Effector memory CD8-positive, alpha-beta T cell (primary cell): ENCODE data around the gene ABCG2.
"Not testable (repeated sequence)": the region's sequence is repeated elsewhere in the genome, so short reads cannot be mapped to it uniquely, and the experiment has no call there.

ENCODE experiments used
- ATAC-seq: fragments of 150-1000 bp; cut with Tn5 transposase; replicated peaks from 2 replicates; pipeline ENCODE4 v1.10.0; 2021; ENCODE audit warnings: mild to moderate bottlenecking, moderate library complexity
- DNase-seq, 3 experiments: peaks; one replicate each; pipeline ENCODE4 v3.0.0; 2021
- H3K27ac Mint-ChIP-seq, 2 donors: one replicate each; pipeline ENCODE4 v1.8.0; 2022; ENCODE audit warnings: mild to moderate bottlenecking in 2 of 2, mixed read lengths in 2 of 2, moderate library complexity in 2 of 2
- H3K27me3 Mint-ChIP-seq, 2 donors: one replicate each; pipeline ENCODE4 v1.8.0; 2022; ENCODE audit warnings: mixed read lengths in 2 of 2
- H3K36me3 Mint-ChIP-seq: one replicate; pipeline ENCODE4 v1.8.0; 2022; ENCODE audit warnings: mild to moderate bottlenecking, moderate library complexity, mixed read lengths; ENCODE audit not compliant: insufficient read depth
- H3K4me1 Mint-ChIP-seq, 2 donors: one replicate each; pipeline ENCODE4 v1.8.0; 2022; ENCODE audit warnings: low read depth in 2 of 2, mixed read lengths in 2 of 2
- H3K4me3 Mint-ChIP-seq, 2 donors: one replicate each; pipeline ENCODE4 v1.8.0; 2022; ENCODE audit warnings: mild to moderate bottlenecking in 2 of 2, mixed read lengths in 2 of 2, moderate library complexity in 2 of 2
- H3K9me3 Mint-ChIP-seq, 2 donors: one replicate each; pipeline ENCODE4 v1.8.0; 2022; ENCODE audit warnings: mixed read lengths in 2 of 2

ABCG2 gene

DNA sequence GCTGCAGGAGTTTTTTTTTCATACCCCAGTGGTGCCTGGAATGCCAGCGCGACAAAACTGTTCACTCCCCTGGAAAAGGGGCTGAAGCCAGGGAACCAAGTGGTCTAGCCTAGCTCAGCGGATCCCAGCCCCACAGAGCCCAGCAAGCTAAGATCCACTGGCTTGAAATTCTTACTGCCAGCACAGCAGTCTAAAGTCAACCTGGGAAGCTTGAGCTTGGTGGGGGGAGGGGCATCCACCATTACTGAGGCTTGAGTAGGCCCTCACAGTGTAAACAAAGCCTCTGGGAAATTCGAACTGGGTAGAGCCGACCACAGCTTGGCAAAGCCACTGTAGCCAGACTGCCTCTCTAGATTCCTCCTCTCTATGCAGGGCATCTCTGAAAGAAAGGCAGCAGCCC lies 36.2 kb downstream of the ABCG2 start:
- H3K27ac Mint-ChIP-seq, H3K36me3 Mint-ChIP-seq, H3K4me3 Mint-ChIP-seq, DNase-seq, ATAC-seq, H3K4me1 Mint-ChIP-seq: not testable (repeated sequence)
- H3K9me3 Mint-ChIP-seq, result peaks cover 9 to 24% of the 10 kb centered on the region in 2 donors
- peaks cover 9 to 15% of the 10 kb centered on the region in 2 donors for H3K27me3 Mint-ChIP-seq

DNA sequence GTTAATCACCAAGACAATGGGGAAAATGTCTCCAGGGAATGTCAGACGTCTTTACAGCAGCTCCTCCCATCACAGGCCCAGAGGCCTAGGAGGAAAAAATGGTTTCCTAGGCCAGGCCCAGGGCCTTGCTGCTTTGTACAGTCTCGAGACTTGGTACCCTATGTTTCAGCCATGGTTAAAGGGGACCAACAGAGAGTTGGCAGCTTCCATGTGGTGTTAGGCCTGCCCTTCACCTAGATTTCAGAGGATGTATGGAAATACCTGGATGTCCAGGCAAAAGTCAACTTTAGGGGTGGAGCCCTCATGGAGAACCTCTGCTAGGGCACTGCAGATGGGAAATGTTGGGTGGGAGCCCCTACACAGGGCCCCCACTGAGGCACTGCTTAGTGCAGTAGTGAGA lies 38.5 kb downstream of the ABCG2 start:
- peaks cover 7 to 9% of the 10 kb centered on the region in 2 donors for H3K27me3 Mint-ChIP-seq

DNA sequence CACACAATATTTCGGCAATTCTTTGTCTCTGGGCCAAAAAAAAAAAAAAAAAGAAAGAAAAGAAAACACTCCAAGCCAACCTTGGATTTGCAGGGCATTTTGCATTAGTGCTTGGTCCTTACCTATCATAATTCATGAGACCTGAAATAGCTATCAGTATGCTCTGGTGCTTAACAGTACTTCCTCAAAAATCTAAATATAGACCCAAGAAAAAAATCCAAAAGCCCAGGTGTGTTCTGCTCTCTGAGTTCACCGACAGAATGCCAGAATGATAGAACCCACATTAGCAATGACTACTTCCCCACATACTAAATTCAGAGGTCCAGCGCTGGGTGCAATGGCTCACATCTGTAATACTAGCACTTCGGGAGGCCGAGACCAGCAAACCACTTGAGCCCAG lies 42.9 kb downstream of the ABCG2 start:
- Mint-ChIP-seq H3K27ac (no peak overlapping the region), H3K27me3 (no peaks in the 10 kb centered on the region), H3K36me3 (peaks cover 4% of the 10 kb centered on the region), H3K4me1 (no peaks in the 10 kb centered on the region), H3K9me3 (peaks cover 6 to 16% of the 10 kb centered on the region in 2 donors), H3K4me3 (no peak overlapping the region)
- ATAC-seq (no peak), DNase-seq (no peak)

More for the DNA sequence above, 38.5 kb downstream of the ABCG2 start:
- no peaks in the 10 kb centered on the region for H3K4me1 Mint-ChIP-seq
- ATAC-seq (no peak), DNase-seq (no peak)
- H3K4me3 Mint-ChIP-seq, result no peak overlapping the region
- H3K9me3 Mint-ChIP-seq, result peaks cover 9 to 24% of the 10 kb centered on the region in 2 donors
- no peak overlapping the region for H3K27ac Mint-ChIP-seq
- H3K36me3 Mint-ChIP-seq, result peaks cover 3% of the 10 kb centered on the region

DNA sequence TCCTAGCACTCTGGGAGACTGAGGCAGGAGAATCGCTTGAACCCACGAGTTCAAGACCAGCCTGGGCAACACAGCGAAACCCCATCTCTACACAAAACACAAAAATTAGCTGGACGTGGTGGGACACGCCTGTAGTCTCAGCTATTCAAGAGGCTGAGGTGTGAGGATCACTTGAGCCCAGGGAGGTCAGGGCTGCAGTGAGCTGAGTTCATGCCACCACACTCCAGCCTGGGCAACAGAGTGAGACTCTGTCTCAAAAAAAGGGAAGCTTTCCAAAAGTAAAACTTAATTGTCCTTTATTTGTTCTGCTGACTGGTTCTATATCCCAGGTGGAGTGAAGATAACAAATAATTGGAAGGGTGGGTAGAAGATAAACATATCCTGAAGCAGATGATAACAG lies 45.6 kb downstream of the ABCG2 start:
- Mint-ChIP-seq H3K27me3 (no peaks in the 10 kb centered on the region), H3K4me1 (no peaks in the 10 kb centered on the region), H3K36me3 (peaks cover 4% of the 10 kb centered on the region), H3K9me3 (no peaks in the 10 kb centered on the region), H3K4me3 (no peak overlapping the region), H3K27ac (no peak overlapping the region)
- DNase-seq (no peak), ATAC-seq (no peak)

DNA sequence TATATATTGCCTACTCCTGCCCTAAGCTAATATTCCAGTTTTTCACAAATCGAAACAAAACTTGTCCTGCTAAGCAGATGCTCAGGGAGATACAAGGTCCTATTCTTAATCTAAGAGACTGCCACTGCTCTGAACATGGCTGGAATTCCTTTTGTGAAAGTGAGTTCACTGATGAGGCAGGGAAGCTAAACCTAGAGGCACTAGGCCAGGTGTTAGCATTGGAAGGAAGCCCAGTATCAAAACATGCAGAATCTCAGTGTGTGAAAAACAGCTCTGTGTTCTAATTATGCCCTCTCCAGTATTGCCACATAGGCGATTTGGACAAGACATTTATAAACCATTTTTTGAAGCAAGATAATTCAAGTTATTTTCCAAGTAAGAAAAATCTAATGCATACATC lies 47.6 kb downstream of the ABCG2 start:
- ATAC-seq, result no peak
- no peak for DNase-seq
- H3K27ac Mint-ChIP-seq, result no peak overlapping the region
- no peaks in the 10 kb centered on the region for H3K4me1 Mint-ChIP-seq
- no peaks in the 10 kb centered on the region for H3K27me3 Mint-ChIP-seq
- H3K4me3 Mint-ChIP-seq, result no peak overlapping the region
- no peaks in the 10 kb centered on the region for H3K9me3 Mint-ChIP-seq
- H3K36me3 Mint-ChIP-seq, result peaks cover 4% of the 10 kb centered on the region

DNA sequence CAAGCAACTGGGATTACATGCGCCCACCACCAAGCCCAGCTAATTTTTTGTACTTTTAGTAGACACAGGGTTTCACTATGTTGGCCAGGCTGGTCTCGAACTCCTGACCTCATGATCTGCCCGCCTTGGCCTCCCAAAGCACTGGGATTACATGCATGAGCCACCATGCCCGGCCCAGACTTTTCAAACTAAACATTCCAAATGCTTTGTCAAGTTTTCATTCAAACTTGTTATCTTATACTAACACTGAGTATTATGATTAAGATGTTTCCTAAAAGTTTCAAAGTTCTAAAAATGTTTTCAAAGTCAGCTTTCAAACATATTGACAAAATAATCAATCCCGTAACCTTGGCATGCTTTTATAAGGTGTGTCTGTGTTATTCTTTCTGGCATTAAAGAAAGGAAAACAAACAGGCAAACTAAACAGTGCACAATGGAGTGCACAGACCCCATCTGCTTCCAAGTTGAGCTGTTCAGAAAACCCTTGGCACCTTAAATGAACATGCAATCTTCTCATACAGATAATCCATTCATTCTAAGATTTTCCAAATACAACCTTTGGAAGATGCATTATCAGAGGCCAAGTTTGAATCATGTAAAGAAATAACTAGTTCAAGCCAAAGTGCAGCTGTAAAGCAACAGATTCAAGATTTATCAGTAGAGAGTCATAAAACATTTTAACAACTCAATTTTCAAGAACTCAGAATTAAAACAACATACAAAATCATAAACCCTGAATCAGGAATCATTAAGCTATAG lies 49.1 kb downstream of the ABCG2 start:
- no peaks in the 10 kb centered on the region for H3K4me1 Mint-ChIP-seq
- no peak overlapping the region for H3K4me3 Mint-ChIP-seq
- no peaks in the 10 kb centered on the region for H3K27me3 Mint-ChIP-seq
- H3K36me3 Mint-ChIP-seq, result peaks cover 4% of the 10 kb centered on the region
- no peaks in the 10 kb centered on the region for H3K9me3 Mint-ChIP-seq
- no peak overlapping the region for H3K27ac Mint-ChIP-seq
- no peak for DNase-seq
- no peak for ATAC-seq

DNA sequence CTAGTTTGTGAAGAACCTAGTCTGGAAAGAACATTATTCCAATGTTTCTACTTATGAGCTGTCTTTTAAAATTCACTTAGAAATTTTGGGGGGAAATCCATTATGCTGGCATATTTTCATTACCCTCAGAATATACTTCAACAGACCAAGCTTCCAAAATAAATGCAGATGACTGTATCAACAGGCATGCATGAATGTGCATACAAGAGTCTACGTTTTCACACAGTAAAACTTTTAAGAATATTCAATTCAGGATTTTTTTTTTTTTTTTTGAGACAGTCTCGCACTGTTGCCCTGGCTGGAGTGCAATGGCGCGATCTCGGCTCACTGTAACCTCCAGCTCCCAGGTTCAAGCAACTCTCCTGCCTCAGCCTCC lies 49.7 kb downstream of the ABCG2 start:
- Mint-ChIP-seq H3K36me3 (peaks cover 4% of the 10 kb centered on the region), H3K27ac (no peak overlapping the region), H3K9me3 (no peaks in the 10 kb centered on the region), H3K4me3 (no peak overlapping the region), H3K4me1 (no peaks in the 10 kb centered on the region), H3K27me3 (peaks cover 0 to 3% of the 10 kb centered on the region in 2 donors)
- DNase-seq (no peak), ATAC-seq (no peak)

DNA sequence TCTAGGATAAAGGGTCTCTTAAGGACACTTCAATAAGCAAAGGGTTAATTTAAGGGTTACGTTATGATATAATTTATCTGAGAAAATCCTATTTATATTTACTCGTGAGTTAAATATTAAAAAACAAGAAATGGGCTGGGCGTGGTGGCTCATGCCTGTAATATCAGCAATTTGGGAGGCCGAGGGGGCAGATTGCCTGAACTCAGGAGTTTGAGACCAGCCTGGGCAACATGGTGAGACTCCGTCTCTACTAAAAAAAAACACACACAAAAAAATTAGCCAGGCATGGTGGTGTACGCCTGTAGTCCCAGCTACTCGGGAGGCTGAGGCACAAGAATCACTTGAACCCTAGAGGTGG lies 50.4 kb downstream of the ABCG2 start:
- not testable (repeated sequence) for DNase-seq, H3K9me3 Mint-ChIP-seq, ATAC-seq, H3K36me3 Mint-ChIP-seq, H3K27ac Mint-ChIP-seq, H3K27me3 Mint-ChIP-seq, H3K4me1 Mint-ChIP-seq, H3K4me3 Mint-ChIP-seq

DNA sequence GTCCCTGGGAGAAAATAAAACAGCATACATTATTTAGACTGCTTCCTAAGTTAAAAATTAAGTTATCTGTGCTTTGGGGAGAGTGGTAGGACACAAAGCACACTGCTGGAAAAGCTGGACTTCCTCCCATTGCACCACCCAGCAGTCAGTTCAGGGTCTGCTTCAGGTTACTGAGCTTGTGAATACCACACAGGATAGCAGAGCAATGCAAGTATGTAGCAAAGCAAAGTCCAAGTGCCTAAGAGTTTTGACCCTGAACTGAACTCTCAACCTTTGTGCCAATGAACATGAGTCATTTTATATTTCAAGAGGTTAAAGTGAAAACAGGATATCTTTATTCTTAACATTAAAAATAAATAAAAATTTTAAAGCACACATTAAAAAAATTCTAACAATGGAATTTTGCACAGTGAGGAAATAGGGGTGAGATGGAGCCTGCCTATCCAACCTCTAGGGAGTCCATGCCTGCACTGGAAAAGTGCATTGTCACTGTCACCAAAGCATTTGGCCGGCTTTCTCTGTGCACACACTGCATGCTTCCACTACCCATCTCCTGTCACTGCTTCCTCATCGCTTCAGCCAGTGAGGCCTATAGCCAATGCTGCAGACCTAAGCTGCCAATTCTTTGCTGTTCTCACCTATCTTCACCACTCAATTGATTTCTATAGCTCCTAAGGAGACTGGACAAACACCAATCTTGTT lies 50.9 kb downstream of the ABCG2 start:
- Mint-ChIP-seq H3K4me3 (no peak overlapping the region), H3K27ac (no peak overlapping the region), H3K9me3 (no peaks in the 10 kb centered on the region), H3K4me1 (no peaks in the 10 kb centered on the region), H3K36me3 (peaks cover 2% of the 10 kb centered on the region), H3K27me3 (peaks cover 0 to 6% of the 10 kb centered on the region in 2 donors)
- DNase-seq (no peak), ATAC-seq (no peak)

DNA sequence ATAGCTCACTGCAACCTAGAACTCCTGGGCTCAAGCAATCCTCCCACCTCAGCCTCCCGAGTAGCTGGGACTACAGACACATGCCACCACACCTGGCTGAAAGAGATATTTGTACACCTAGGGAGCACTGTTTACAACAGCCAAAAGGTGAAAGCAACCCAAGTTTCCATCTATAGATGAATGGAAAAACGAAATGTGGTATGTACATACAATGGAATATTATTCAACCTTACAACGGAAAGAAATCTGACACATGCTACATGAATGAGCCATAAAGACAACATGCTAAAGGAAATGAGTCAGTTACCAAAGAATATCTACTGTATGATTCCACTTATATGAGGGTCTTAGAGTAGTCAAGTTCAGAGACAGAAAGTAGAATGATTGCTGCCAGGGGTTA lies 52.2 kb downstream of the ABCG2 start:
- no peaks in the 10 kb centered on the region for H3K36me3 Mint-ChIP-seq
- ATAC-seq, result no peak
- DNase-seq, result no peak
- peaks cover 0 to 11% of the 10 kb centered on the region in 2 donors for H3K27me3 Mint-ChIP-seq
- no peak overlapping the region for H3K27ac Mint-ChIP-seq
- H3K9me3 Mint-ChIP-seq, result no peaks in the 10 kb centered on the region
- no peaks in the 10 kb centered on the region for H3K4me1 Mint-ChIP-seq
- H3K4me3 Mint-ChIP-seq, result no peak overlapping the region

DNA sequence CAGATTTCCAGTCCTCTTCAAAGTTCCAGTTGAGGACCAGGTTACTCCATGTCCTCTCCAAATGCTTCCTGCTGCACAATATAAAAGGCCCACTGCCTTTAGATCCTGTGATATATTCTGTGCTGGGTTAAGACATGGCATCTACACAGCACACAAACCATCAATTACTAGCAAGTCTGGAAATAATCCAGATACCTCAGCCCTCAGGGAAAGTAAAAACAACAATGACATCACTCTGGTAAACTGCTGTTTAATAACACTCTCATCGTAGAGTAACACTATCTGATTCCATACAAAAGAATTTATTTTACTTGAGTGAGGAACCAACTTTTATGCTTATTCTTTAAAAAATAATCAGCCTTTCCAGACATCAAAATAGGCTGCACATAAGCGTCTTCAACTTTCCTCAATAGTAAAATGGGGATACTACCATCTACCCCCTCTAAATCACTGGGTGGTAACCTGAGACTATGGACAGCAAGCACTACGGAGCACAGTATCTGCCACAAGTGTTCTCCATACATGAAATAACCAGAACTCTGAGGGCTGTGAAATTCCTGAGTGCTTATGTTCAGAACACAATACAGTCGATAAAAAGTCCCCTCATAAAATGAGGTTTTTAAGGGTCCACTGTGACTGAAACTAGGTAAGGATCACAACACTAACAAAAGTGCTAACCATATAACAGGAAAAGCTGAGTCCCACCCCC lies 53.4 kb downstream of the ABCG2 start:
- H3K9me3 Mint-ChIP-seq, result no peaks in the 10 kb centered on the region
- no peak overlapping the region for H3K27ac Mint-ChIP-seq
- ATAC-seq, result no peak
- H3K4me3 Mint-ChIP-seq, result no peak overlapping the region
- no peaks in the 10 kb centered on the region for H3K4me1 Mint-ChIP-seq
- H3K36me3 Mint-ChIP-seq, result no peaks in the 10 kb centered on the region
- no peak for DNase-seq
- peaks cover 0 to 14% of the 10 kb centered on the region in 2 donors for H3K27me3 Mint-ChIP-seq

DNA sequence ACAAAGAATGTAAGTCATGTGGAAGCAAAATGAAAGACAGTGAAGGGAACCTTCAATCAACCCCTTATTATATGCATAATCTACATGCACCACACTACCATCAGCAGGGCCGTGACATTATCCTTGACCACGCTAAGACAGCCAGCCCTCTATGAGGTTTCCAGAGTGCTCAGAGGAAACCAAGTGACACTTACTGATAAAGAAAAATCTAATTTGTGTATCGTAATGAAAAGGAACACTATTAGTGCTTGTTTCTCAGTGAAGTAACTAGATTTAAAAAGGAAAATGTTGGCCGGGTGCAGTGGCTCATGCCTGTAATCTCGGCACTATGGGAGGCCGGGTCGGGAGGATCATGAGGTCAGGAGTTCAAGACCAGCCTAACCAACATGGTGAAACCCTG lies 56.4 kb downstream of the ABCG2 start:
- Mint-ChIP-seq H3K9me3 (no peaks in the 10 kb centered on the region), H3K27ac (no peak overlapping the region), H3K27me3 (peaks cover 0 to 14% of the 10 kb centered on the region in 2 donors), H3K4me3 (no peak overlapping the region), H3K36me3 (no peaks in the 10 kb centered on the region), H3K4me1 (no peaks in the 10 kb centered on the region)
- ATAC-seq, result no peak
- no peak for DNase-seq

DNA sequence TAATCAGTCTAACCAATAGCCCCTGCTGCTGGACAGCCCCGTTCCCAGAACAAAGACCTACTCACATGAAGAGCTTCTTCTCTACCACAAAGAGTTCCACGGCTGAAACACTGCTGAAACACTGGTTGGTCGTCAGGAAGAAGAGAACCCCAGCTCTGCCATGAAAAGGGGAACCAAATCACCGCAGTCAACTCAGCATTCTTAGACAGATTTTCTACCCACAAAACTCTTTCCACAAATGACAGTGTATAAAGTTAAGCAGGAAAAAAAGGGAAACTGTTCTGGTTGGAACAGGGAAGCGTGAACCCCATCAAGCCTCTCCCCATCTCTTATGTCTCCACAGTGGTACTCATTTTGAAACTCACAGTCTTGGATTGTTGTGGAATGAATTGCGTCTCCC lies 57.3 kb downstream of the ABCG2 start:
- ATAC-seq (no peak), DNase-seq (no peak)
- Mint-ChIP-seq H3K9me3 (no peaks in the 10 kb centered on the region), H3K27ac (no peak overlapping the region), H3K27me3 (peaks cover 0 to 14% of the 10 kb centered on the region in 2 donors), H3K4me1 (no peaks in the 10 kb centered on the region), H3K4me3 (no peak overlapping the region), H3K36me3 (no peaks in the 10 kb centered on the region)
